SK-N-SH treated with all-trans-retinoic acid at 6 μM for 48 hours (cell line): Measurements from ENCODE around the gene ATPAF1.

ENCODE experiments used
- GLIS3 ChIP-seq: fragments of 250-450 bp; sonication (Bioruptor Pico); IDR thresholded peaks from 2 replicates; pipeline ENCODE4 v1.5.0; 2020; ENCODE audit warnings: mild to moderate bottlenecking, moderate library complexity
- PPARA ChIP-seq: fragments of 250-450 bp; sonication (Bioruptor Pico); IDR thresholded peaks from 2 replicates; pipeline ENCODE4 v1.5.0; 2020; ENCODE audit warnings: mild to moderate bottlenecking, borderline replicate concordance
- RARB ChIP-seq: fragments of 250-450 bp; sonication (Bioruptor Pico); IDR thresholded peaks from 2 replicates; pipeline ENCODE4 v1.8.0; 2021; ENCODE audit warnings: mild to moderate bottlenecking, moderate library complexity
- SNAI2 ChIP-seq: fragments of 250-450 bp; sonication (Bioruptor Pico); IDR thresholded peaks from 2 replicates; pipeline ENCODE4 v1.5.0; 2020; ENCODE audit warnings: mild to moderate bottlenecking, moderate library complexity
- TOX ChIP-seq: fragments of 250-450 bp; sonication (Bioruptor Pico); IDR thresholded peaks from 2 replicates; pipeline ENCODE4 v1.8.0; 2021; ENCODE audit warnings: mild to moderate bottlenecking, moderate library complexity, borderline replicate concordance
- ZFP3 ChIP-seq: fragments of 250-450 bp; sonication (Bioruptor Pico); IDR thresholded peaks from 2 replicates; pipeline ENCODE4 v1.5.0; 2020; ENCODE audit warnings: mild to moderate bottlenecking, moderate library complexity
- ZFP30 ChIP-seq: fragments of 450-650 bp; formaldehyde crosslinking; IDR thresholded peaks from 2 replicates; pipeline ENCODE4 v1.5.0; 2022; ENCODE audit warnings: mild to moderate bottlenecking, moderate library complexity
- ZNF70 ChIP-seq: fragments of 450-650 bp; formaldehyde crosslinking; IDR thresholded peaks from 2 replicates; pipeline ENCODE4 v1.5.0; 2020; ENCODE audit warnings: mild to moderate bottlenecking, moderate library complexity
- ZNF8 ChIP-seq: fragments of 450-650 bp; formaldehyde crosslinking; IDR thresholded peaks from 2 replicates; pipeline ENCODE4 v1.5.0; 2020; ENCODE audit warnings: mild to moderate bottlenecking, moderate library complexity
- TF ChIP-seq, protein P1 (sequence below): fragments of 250-450 bp; sonication (Bioruptor Pico); IDR thresholded peaks from 2 replicates; pipeline ENCODE4 v1.5.1; 2021; ENCODE audit warnings: mild to moderate bottlenecking, moderate library complexity
- TF ChIP-seq, protein P2 (sequence below): fragments of 250-450 bp; sonication (Bioruptor Pico); IDR thresholded peaks from 2 replicates; pipeline ENCODE4 v1.8.0; 2020; ENCODE audit warnings: mild to moderate bottlenecking, moderate library complexity, borderline replicate concordance

DNA sequence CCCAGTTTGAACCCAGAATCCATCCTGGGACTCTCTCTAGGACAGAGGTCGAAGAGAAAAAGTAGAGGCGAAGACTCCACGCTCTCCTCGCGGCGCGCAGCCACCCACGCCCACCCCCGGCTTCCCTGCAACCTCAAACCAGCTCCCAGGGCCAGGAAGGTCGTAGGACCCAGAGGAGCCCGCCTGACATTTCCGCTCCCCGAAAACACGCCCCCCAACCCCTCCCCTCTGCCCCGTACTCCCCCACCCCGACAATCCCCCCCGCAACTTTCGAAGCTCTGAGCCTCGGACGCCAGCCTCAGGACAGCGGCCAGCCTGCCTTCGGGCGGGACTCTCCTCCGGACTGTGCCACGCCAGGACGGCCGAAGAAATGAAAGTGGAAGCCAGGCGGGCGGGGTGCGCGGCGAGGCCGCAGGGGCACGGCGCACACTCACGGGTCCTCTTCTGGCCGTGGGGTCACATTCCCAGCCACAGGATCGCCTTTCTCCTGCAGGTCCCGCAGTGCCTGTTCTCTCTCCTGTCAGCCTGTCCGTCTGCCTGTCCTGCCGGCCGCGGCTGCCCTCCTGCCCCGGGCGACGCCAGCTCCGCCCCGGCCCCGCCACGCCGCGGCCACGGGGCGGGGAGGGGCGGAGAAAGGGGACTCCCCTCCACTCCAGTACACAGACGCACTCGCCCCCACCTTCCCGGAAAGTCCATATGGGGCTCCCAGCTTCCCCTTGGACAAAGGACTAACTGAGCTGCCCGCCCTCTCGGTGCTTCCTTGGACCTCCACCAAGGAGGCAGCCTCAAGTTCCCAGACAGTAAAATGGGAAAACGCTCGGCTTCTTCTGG, 51.7 kb downstream of the ATPAF1 start, which contains the start of gene MOB3C:
- TF ChIP-seq SNAI2 (no peak), ZNF8 (CRISPR knock-in tag) (no peak), RARB (CRISPR knock-in tag) (no peak), ZFP3 (0 out of 2 replicates have a peak, but pooled peaks have one; percentile 16), ZFP30 (no peak), TOX (CRISPR knock-in tag) (no peak), ZNF70 (no peak), GLIS3 (CRISPR knock-in tag) (no peak), PPARA (CRISPR knock-in tag) (no peak)
- TF ChIP-seq, protein P1, sequence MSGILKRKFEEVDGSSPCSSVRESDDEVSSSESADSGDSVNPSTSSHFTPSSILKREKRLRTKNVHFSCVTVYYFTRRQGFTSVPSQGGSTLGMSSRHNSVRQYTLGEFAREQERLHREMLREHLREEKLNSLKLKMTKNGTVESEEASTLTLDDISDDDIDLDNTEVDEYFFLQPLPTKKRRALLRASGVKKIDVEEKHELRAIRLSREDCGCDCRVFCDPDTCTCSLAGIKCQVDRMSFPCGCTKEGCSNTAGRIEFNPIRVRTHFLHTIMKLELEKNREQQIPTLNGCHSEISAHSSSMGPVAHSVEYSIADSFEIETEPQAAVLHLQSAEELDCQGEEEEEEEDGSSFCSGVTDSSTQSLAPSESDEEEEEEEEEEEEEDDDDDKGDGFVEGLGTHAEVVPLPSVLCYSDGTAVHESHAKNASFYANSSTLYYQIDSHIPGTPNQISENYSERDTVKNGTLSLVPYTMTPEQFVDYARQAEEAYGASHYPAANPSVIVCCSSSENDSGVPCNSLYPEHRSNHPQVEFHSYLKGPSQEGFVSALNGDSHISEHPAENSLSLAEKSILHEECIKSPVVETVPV (CRISPR knock-in tag): no peak
- TF ChIP-seq, protein P2, sequence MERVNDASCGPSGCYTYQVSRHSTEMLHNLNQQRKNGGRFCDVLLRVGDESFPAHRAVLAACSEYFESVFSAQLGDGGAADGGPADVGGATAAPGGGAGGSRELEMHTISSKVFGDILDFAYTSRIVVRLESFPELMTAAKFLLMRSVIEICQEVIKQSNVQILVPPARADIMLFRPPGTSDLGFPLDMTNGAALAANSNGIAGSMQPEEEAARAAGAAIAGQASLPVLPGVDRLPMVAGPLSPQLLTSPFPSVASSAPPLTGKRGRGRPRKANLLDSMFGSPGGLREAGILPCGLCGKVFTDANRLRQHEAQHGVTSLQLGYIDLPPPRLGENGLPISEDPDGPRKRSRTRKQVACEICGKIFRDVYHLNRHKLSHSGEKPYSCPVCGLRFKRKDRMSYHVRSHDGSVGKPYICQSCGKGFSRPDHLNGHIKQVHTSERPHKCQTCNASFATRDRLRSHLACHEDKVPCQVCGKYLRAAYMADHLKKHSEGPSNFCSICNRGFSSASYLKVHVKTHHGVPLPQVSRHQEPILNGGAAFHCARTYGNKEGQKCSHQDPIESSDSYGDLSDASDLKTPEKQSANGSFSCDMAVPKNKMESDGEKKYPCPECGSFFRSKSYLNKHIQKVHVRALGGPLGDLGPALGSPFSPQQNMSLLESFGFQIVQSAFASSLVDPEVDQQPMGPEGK (CRISPR knock-in tag): no peak
